Kidney (tissue), 14 donors: ENCODE results near the gene RIPK1. TPM values are rescaled to one million over a fixed set of nuclear protein-coding genes. Genes with fewer than 3 reads are reported as not detected.
"Not testable (repeated sequence)": the region's sequence is repeated elsewhere in the genome, so short reads cannot be mapped to it uniquely, and the experiment has no call there.

Source experiments
- DNase-seq, 5 donors: peaks; one replicate each; pipeline ENCODE4 v3.0.0-alpha.2; 2013 to 2020
- FAIRE-seq: peaks from 2 replicates; lab custom pipeline; 2012; peaks lifted over from hg19 to GRCh38; lab: Jason Lieb, UNC
- H3K27ac ChIP-seq, 2 donors: one replicate each; pipeline ENCODE4 v1.7.0; 2013; ENCODE audit warnings: low read depth in 2 of 2, low read length in 2 of 2, inconsistent platforms in 1 of 2
- H3K27me3 ChIP-seq: one replicate; pipeline ENCODE4 v1.7.1; 2013; ENCODE audit warnings: low read length, inconsistent platforms; ENCODE audit not compliant: control insufficient read depth, insufficient read depth
- H3K36me3 ChIP-seq, 3 donors: one replicate each; pipeline versions ENCODE4 v1.7.0 to v1.7.1; 2013; ENCODE audit warnings: low read length in 3 of 3, control low read depth in 1 of 3, inconsistent platforms in 1 of 3; ENCODE audit not compliant: insufficient read depth in 3 of 3, control insufficient read depth in 2 of 3
- H3K4me1 ChIP-seq, 3 donors: one replicate each; pipeline versions ENCODE4 v1.7.0 to v1.7.1; 2013; ENCODE audit warnings: low read length in 3 of 3, inconsistent platforms in 1 of 3, low read depth in 1 of 3; ENCODE audit not compliant: control insufficient read depth in 2 of 3, insufficient read depth in 2 of 3
- H3K4me3 ChIP-seq, 3 donors: one replicate each; pipeline versions ENCODE4 v1.7.0 to v1.8.1; 2013; ENCODE audit warnings: low read length in 3 of 3, control low read depth in 1 of 3, inconsistent platforms in 1 of 3
- H3K9ac ChIP-seq, 3 donors: one replicate each; pipeline versions ENCODE4 v1.7.0 to v1.7.1; 2013; ENCODE audit warnings: low read length in 3 of 3, control low read depth in 1 of 3, inconsistent platforms in 1 of 3
- H3K9me3 ChIP-seq, 3 donors: one replicate each; pipeline versions ENCODE4 v1.7.0 to v1.7.1; 2013; ENCODE audit warnings: low read length in 3 of 3, control low read depth in 1 of 3, inconsistent platforms in 1 of 3; ENCODE audit not compliant: control insufficient read depth in 2 of 3, insufficient read depth in 1 of 3
- intact Hi-C: fragments of 100-400 bp; cut with DNase I; formaldehyde crosslinking; loops from one replicate; pipeline ENCODE4 v1.11.1; 2022
- polyA plus RNA-seq: library from polyadenylated mRNA; stranded (reverse); fragments of 350-450 nt; fragmentation: Illumina TruSeq; extraction: RNeasy Lipid Tissue Mini Kit (QIAGEN cat#74804); gene quantifications from one replicate; pipeline ENCODE4 v1.2.3, GENCODE V29; 2014; ENCODE audit warnings: low read depth, low replicate concordance; ENCODE audit not compliant: insufficient read depth
- total RNA-seq: library from RNA; stranded (reverse); fragmentation: NEBNext Ultra II Directional; extraction: Animal tissue kit (Norgen Biotek cat#: 25700); gene quantifications from one replicate; pipeline ENCODE4 v1.2.1, GENCODE V29; 2021
- TF ChIP-seq, protein P1 (sequence below): IDR thresholded peaks from 3 replicates; pipeline ENCODE4 v1.5.1; 2012; ENCODE audit warnings: mild to moderate bottlenecking, moderate library complexity, borderline replicate concordance; ENCODE audit not compliant: insufficient read depth; ENCODE audit errors: extremely low read depth
- donor health status: control.
- donor health status: control.
- donor health status: control.
- donor health status: control.
- donor health status: control.
- donor health status: DM: yes; HTN: yes; CAD: no.
- donor health status: Normal renal cell carcinoma (clear cell type).

Gene RIPK1
- total and polyA plus RNA-seq, 2 donors from 2014 or later = 14.7 to 30.4 TPM

DNA sequence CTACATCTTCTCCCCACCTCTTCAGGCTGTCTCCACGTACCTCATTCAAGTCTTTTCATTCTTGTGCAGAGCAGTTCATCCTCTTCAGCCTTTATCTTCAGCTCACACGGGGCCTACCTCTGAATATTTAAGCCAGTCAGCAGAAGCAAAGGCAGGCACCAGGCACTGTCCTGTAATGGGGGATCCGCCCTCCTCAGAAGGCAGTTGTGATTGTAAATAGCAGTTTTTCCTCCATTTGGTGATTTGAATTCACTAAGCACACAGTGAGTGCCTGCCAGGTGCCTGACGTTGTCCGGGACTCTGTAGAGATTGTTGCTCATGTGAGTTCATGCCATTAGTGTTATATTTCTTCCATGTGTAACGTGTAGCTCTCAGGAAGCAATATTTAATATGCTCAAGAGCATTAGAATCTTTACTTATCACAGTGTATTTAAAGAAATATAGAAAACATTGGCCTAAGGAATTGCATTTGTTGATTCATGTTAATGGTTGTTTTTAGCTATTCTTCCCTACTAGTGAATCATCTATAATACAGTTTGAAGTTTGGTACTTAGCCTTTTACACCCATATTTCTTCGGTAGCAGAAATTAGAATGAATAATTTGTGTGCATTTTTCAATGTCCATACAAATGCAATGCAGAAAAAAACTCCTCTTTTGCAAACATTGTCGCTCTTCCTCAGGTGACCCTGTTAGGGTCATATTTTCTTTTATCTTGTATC, 68.2 kb downstream of the RIPK1 start:
- peaks cover 5 to 18% (median 11%) of the 10 kb centered on the region in 3 donors for H3K4me1 ChIP-seq
- H3K27ac ChIP-seq = peak overlapping the region in 1 of 2 donors; percentile 37
- H3K9ac ChIP-seq = no peak overlapping the region
- DNase-seq (no peak), FAIRE-seq (no peak)
- no peak overlapping the region for H3K4me3 ChIP-seq
- no peaks in the 10 kb centered on the region for H3K9me3 ChIP-seq
- no peaks in the 10 kb centered on the region for H3K27me3 ChIP-seq
- intact Hi-C loops = no loop called here
- TF ChIP-seq, protein P1, sequence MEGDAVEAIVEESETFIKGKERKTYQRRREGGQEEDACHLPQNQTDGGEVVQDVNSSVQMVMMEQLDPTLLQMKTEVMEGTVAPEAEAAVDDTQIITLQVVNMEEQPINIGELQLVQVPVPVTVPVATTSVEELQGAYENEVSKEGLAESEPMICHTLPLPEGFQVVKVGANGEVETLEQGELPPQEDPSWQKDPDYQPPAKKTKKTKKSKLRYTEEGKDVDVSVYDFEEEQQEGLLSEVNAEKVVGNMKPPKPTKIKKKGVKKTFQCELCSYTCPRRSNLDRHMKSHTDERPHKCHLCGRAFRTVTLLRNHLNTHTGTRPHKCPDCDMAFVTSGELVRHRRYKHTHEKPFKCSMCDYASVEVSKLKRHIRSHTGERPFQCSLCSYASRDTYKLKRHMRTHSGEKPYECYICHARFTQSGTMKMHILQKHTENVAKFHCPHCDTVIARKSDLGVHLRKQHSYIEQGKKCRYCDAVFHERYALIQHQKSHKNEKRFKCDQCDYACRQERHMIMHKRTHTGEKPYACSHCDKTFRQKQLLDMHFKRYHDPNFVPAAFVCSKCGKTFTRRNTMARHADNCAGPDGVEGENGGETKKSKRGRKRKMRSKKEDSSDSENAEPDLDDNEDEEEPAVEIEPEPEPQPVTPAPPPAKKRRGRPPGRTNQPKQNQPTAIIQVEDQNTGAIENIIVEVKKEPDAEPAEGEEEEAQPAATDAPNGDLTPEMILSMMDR = no peak
- H3K36me3 ChIP-seq = peaks cover 0 to 34% (median 13%) of the 10 kb centered on the region in 3 donors

GRCh38 chr6:3137057-3137777, 68.9 kb downstream of the RIPK1 start:
- Histone ChIP-seq H3K4me1 (peaks cover 5 to 18% (median 11%) of the 10 kb centered on the region in 3 donors), H3K9ac (no peak overlapping the region), H3K4me3 (no peak overlapping the region), H3K27ac (peak overlapping the region; percentile 35 to 37), H3K36me3 (peaks cover 0 to 34% (median 9%) of the 10 kb centered on the region in 3 donors), H3K9me3 (no peaks in the 10 kb centered on the region), H3K27me3 (no peaks in the 10 kb centered on the region)
- intact Hi-C loops = no loop called here
- DNase-seq (no peak), FAIRE-seq (no peak)
- TF ChIP-seq, protein P1 = no peak

GRCh38 chr6:3137873-3138272, 69.6 kb downstream of the RIPK1 start:
- H3K9me3 ChIP-seq, H3K4me3 ChIP-seq, intact Hi-C loops, H3K27me3 ChIP-seq, DNase-seq, H3K9ac ChIP-seq, FAIRE-seq: not testable (repeated sequence)
- peaks cover 0 to 38% (median 12%) of the 10 kb centered on the region in 3 donors for H3K36me3 ChIP-seq
- H3K27ac ChIP-seq = peak overlapping the region in 1 of 2 donors; percentile 23
- H3K4me1 ChIP-seq = peaks cover 5 to 18% (median 11%) of the 10 kb centered on the region in 3 donors

DNA sequence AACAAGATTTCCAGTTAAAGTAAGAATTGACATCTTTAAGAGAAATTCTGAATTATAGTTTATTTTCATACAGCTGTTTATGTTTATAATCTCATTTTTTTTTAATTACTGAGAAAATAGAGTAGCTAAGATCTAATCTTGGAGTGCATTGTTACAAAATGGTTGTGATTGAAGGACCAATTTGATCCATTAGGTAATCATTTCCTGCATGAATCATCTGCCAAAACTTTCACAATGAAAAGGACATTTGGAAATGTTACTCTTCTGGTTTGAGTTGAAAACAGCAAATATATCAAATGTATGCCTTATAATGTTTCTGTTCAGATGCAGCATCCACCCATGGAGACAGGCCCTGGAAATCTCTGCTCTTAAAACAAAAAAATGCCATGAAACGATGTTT, 70.0 kb downstream of the RIPK1 start:
- no peak for FAIRE-seq
- intact Hi-C loops = no loop called here
- H3K27ac ChIP-seq = peak overlapping the region in 1 of 2 donors; percentile 5

More for the DNA sequence above, 70.0 kb downstream of the RIPK1 start:
- H3K9me3 ChIP-seq = no peaks in the 10 kb centered on the region
- no peaks in the 10 kb centered on the region for H3K27me3 ChIP-seq
- H3K4me1 ChIP-seq = peaks cover 5 to 18% (median 11%) of the 10 kb centered on the region in 3 donors
- H3K4me3 ChIP-seq = no peak overlapping the region
- TF ChIP-seq, protein P1 = no peak
- no peak for DNase-seq
- no peak overlapping the region for H3K9ac ChIP-seq
- H3K36me3 ChIP-seq = peaks cover 0 to 42% (median 12%) of the 10 kb centered on the region in 3 donors
